Activated T-cell treated with anti-CD3 and anti-CD28 coated beads, Interleukin-2, amount 50 U/mL, for 72 hours (primary cell): ENCODE data around the gene CDR2L. TPM values are rescaled to one million over a fixed set of nuclear protein-coding genes. Genes with fewer than 3 reads are reported as not detected.

Experiments
- ATAC-seq, 2 donors: fragments of 150-1000 bp; cut with Tn5 transposase; replicated peaks in 1 of 2; 2 replicates each; pipeline ENCODE4 v1.10.0; 2021; ENCODE audit warnings: moderate library complexity in 2 of 2, mild to moderate bottlenecking in 1 of 2
- DNase-seq, 2 donors: peaks; one replicate each; pipeline ENCODE4 v3.0.0; 2021 to 2022; ENCODE audit warnings: mixed read lengths in 1 of 2
- H3K27ac Mint-ChIP-seq: one replicate; pipeline ENCODE4 v1.8.0; 2022; ENCODE audit warnings: mild to moderate bottlenecking, moderate library complexity, mixed read lengths
- H3K27me3 Mint-ChIP-seq: one replicate; pipeline ENCODE4 v1.8.0; 2022; ENCODE audit warnings: low read depth, mixed read lengths
- H3K36me3 Mint-ChIP-seq, 2 donors: one replicate each; pipeline ENCODE4 v1.8.0; 2022; ENCODE audit warnings: mixed read lengths in 2 of 2, mild to moderate bottlenecking in 1 of 2; ENCODE audit not compliant: insufficient read depth in 2 of 2
- H3K4me1 Mint-ChIP-seq: one replicate; pipeline ENCODE4 v1.8.0; 2022; ENCODE audit warnings: low read depth, mixed read lengths
- H3K4me3 Mint-ChIP-seq, 2 donors: one replicate each; pipeline ENCODE4 v1.8.0; 2022; ENCODE audit warnings: mild to moderate bottlenecking in 2 of 2, mixed read lengths in 2 of 2, moderate library complexity in 2 of 2
- H3K9me3 Mint-ChIP-seq, 2 donors: one replicate each; pipeline ENCODE4 v1.8.0; 2022; ENCODE audit warnings: mixed read lengths in 2 of 2
- total RNA-seq, 2 donors: library from RNA; stranded (reverse); gene quantifications; one replicate each; pipeline ENCODE4 v1.2.3, GENCODE V29; 2022

Gene CDR2L
- total RNA-seq, 2 donors from 2014 or later: 0.56 to 0.72 TPM

GRCh38 chr17:74952431-74953133, 34.9 kb upstream of the CDR2L start:
- no peaks in the 10 kb centered on the region for H3K36me3 Mint-ChIP-seq
- H3K4me1 Mint-ChIP-seq: no peaks in the 10 kb centered on the region
- H3K27ac Mint-ChIP-seq: no peak overlapping the region
- DNase-seq: no peak
- H3K9me3 Mint-ChIP-seq: no peaks in the 10 kb centered on the region
- ATAC-seq: no peak
- H3K4me3 Mint-ChIP-seq: no peak overlapping the region
- H3K27me3 Mint-ChIP-seq: no peaks in the 10 kb centered on the region

GRCh38 chr17:74953134-74953687, 34.2 kb upstream of the CDR2L start:
- Mint-ChIP-seq H3K27me3 (no peaks in the 10 kb centered on the region), H3K27ac (no peak overlapping the region), H3K9me3 (no peaks in the 10 kb centered on the region), H3K4me1 (no peaks in the 10 kb centered on the region), H3K4me3 (no peak overlapping the region), H3K36me3 (no peaks in the 10 kb centered on the region)
- ATAC-seq (no peak), DNase-seq (no peak)

DNA sequence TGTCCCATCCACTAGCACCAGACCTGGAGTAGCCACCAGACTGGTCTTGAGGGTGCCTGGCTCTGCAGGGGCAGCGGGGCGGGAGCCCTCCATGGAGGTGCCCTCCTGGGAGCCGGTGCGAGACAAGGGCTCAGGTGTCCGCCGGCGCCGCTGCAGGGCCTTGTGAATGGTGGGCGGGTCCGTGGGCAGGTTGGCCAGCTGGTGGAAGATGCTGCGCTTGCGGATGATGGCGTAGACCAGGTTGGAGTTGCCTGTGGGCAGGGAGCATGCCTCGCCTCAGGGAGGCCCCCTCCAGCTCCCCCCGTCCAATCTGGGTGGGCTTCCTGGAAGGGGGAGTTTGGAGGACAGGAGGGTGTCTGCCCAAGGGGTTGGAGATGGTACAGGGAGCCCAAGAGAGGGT, 33.3 kb upstream of the CDR2L start:
- no peak for ATAC-seq
- H3K4me3 Mint-ChIP-seq: no peak overlapping the region
- DNase-seq: no peak

DNA sequence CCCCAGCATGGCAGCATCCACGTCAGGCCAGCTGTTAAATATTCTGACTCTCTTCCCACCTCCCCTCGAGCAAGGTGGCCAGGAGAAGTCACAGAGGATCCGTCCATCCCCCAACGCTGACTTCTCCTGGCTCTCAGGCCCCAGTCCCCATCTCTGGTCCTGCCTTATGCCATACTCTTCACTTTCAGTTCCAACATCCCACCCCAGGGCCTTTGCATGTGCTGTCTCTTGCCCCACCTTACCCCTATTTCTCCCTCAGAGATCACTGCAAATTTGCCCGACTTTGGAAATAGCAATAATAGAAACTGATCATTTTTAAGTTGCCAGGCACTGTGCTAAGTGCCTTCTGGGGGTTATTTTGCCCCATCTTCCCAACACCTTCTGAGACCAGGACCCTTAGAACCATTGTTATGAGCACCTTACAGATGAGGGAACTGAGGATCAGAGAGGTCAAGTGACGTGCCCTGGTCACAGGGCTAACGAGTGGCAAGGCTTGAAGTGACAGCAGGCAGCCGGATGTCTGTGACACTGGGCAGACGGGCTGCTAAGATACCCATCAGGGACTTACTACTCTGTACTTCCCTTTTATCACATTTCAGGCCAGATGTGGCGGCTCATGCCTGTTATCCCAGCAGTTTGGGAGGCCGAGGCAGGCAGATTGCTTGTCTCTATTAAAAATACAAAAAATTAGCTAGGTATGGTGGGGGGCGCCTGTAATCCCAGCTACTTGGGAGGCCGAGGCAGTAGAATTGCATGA, 32.6 kb upstream of the CDR2L start:
- H3K27me3 Mint-ChIP-seq: no peaks in the 10 kb centered on the region
- H3K4me1 Mint-ChIP-seq: no peaks in the 10 kb centered on the region
- no peak overlapping the region for H3K27ac Mint-ChIP-seq
- DNase-seq (no peak), ATAC-seq (no peak)
- no peaks in the 10 kb centered on the region for H3K36me3 Mint-ChIP-seq
- no peak overlapping the region for H3K4me3 Mint-ChIP-seq
- H3K9me3 Mint-ChIP-seq: no peaks in the 10 kb centered on the region

More for the DNA sequence above, 33.3 kb upstream of the CDR2L start:
- H3K9me3 Mint-ChIP-seq: no peaks in the 10 kb centered on the region
- H3K36me3 Mint-ChIP-seq: no peaks in the 10 kb centered on the region
- H3K27ac Mint-ChIP-seq: no peak overlapping the region
- H3K4me1 Mint-ChIP-seq: no peaks in the 10 kb centered on the region
- no peaks in the 10 kb centered on the region for H3K27me3 Mint-ChIP-seq

- Mint-ChIP-seq H3K27ac (no peak overlapping the region), H3K9me3 (no peaks in the 10 kb centered on the region), H3K27me3 (no peaks in the 10 kb centered on the region), H3K4me3 (no peak overlapping the region), H3K4me1 (no peaks in the 10 kb centered on the region), H3K36me3 (no peaks in the 10 kb centered on the region)
- no peak for ATAC-seq
- DNase-seq: no peak
These were observed 31.3 kb upstream of the CDR2L start for GRCh38 chr17:74956093-74956492.

GRCh38 chr17:74957935-74958740, 29.3 kb upstream of the CDR2L start:
- peak; percentile 85 to 91 for DNase-seq
- Mint-ChIP-seq H3K9me3 (no peaks in the 10 kb centered on the region), H3K4me3 (no peak overlapping the region), H3K4me1 (peaks cover 5% of the 10 kb centered on the region), H3K36me3 (no peaks in the 10 kb centered on the region), H3K27me3 (no peaks in the 10 kb centered on the region), H3K27ac (no peak overlapping the region)
- ATAC-seq: peak; percentile 55 to 64

DNA sequence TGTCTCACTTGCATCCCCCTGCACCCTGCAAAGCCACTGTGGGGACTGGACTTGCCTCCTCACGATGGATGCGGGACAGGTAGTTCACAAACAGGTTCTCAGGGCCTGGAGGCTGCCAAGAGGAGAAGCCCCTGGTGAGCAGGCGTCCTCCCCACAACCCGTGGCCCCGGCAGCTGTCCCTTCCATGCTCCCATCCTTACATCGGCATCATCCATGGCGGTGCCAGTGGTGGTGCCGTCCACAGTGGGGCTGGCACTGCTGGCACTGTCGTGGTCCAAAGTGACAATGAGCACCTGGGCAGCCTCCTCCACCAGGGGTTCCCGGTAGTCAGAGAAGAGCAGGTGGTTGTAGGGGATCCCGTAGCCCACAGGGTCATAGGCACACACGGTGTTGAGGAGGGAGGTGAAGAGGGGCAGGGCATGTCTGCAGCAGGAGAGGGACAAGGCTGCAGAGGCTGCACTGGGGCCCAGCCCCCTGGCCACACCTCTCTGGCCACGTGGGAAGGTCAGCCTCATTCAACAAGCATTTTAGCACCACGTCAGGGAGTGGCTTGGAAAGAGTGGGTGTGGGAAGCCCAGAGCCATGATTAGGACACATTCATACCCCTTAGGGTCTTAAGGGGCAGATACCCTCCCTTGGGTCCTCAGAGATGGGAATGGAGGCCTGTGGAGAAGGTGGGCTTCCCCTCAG, 27.5 kb upstream of the CDR2L start:
- Mint-ChIP-seq H3K27me3 (no peaks in the 10 kb centered on the region), H3K27ac (no peak overlapping the region), H3K36me3 (no peaks in the 10 kb centered on the region), H3K4me3 (peak overlapping the region in 1 of 2 donors; percentile 5), H3K9me3 (no peaks in the 10 kb centered on the region), H3K4me1 (peaks cover 5% of the 10 kb centered on the region)
- no peak for DNase-seq
- ATAC-seq: no peak

- H3K4me3 Mint-ChIP-seq: peak overlapping the region in 1 of 2 donors; percentile 5
- no peaks in the 10 kb centered on the region for H3K27me3 Mint-ChIP-seq
- no peaks in the 10 kb centered on the region for H3K36me3 Mint-ChIP-seq
- ATAC-seq (peak; percentile 32 to 68), DNase-seq (peak; percentile 39 to 62)
- H3K9me3 Mint-ChIP-seq: no peaks in the 10 kb centered on the region
- peaks cover 5% of the 10 kb centered on the region for H3K4me1 Mint-ChIP-seq
- H3K27ac Mint-ChIP-seq: no peak overlapping the region
These were observed 26.7 kb upstream of the CDR2L start for GRCh38 chr17:74960570-74961342.

- DNase-seq (peak; percentile 84 to 89), ATAC-seq (peak; percentile 74 to 78)
- no peak overlapping the region for H3K27ac Mint-ChIP-seq
- H3K27me3 Mint-ChIP-seq: no peaks in the 10 kb centered on the region
- no peaks in the 10 kb centered on the region for H3K9me3 Mint-ChIP-seq
- H3K4me1 Mint-ChIP-seq: peaks cover 5% of the 10 kb centered on the region
- H3K36me3 Mint-ChIP-seq: no peaks in the 10 kb centered on the region
- no peak overlapping the region for H3K4me3 Mint-ChIP-seq
These were observed 25.6 kb upstream of the CDR2L start for GRCh38 chr17:74961657-74962350.

DNA sequence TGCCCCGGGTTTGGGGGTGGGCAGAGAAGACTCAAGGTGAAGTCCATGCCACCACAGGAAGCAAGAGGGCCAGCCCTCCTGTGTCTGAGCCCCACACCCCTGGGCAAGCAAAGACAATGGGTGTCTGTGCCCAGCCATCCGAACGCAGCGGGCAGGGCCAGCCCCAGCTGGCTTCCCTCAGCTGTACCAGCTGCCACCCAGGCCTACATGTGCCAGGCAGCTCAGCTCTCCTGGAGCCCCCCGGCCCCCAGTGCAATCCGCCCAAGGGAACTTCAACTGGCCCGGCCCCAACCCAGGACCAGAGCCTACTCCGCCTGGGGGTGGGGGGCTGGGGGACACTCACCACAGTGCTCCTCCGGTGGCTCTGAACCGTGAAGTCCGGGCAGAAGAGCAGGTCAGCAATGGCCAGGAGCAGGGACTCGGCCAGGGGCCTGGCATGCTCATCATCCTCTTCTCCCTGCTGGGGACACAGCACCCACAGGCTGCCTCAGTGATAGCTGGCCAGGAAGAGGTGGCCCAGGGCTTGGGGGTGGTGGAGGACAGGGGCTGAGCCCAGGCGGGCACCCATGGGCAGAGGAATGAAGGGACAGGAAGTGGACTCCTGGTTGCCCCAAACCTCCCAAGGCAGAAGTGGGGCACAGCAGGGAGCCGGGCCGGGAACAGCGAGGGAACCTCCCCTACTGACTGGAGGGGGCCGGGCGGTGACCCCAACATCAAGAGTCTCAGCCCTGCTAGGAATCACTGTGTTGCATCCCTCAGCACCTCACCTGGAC, 24.6 kb upstream of the CDR2L start:
- DNase-seq: no peak
- H3K27ac Mint-ChIP-seq: no peak overlapping the region
- no peaks in the 10 kb centered on the region for H3K36me3 Mint-ChIP-seq
- no peaks in the 10 kb centered on the region for H3K27me3 Mint-ChIP-seq
- peaks cover 5% of the 10 kb centered on the region for H3K4me1 Mint-ChIP-seq
- no peak overlapping the region for H3K4me3 Mint-ChIP-seq
- ATAC-seq: no peak
- no peaks in the 10 kb centered on the region for H3K9me3 Mint-ChIP-seq

- Mint-ChIP-seq H3K36me3 (no peaks in the 10 kb centered on the region), H3K27me3 (no peaks in the 10 kb centered on the region), H3K4me1 (peaks cover 5% of the 10 kb centered on the region), H3K27ac (no peak overlapping the region), H3K9me3 (no peaks in the 10 kb centered on the region), H3K4me3 (no peak overlapping the region)
- no peak for ATAC-seq
- DNase-seq: no peak
These were observed 23.8 kb upstream of the CDR2L start for GRCh38 chr17:74963656-74964055.
